Measurements from ENCODE around the gene DSC3.

DNA sequence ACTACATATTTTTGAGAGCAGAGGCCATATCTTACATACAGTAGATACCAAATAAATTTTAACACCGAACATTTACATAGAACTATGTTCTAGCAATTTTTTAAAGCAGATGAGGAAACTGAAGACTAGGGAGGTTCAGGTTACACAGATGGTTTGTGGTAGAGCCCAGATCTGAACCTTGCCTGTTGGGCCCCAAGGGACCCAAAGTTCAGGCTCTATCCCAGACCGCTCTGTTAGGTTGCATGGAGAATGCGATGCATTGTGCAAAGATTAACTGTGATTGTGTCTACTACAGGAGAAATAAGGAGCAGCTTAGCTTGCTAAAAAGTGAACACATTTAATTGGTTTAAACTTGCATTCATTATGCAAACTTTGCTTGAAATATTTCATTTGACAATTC is 16.4 kb upstream of the DSC3 start:
- TF ChIP-seq CTCF (IDR thresholded peaks at IDR 0.05) (no peak), POLR2A (IDR thresholded peaks at IDR 0.05) (no peak)
